OCI-LY7 (cell line): ENCODE measurements around the gene MYO18A.

Source experiments
- EZH2phosphoT487 ChIP-seq: fragments of 200-600 bp; sonication (generic); IDR thresholded peaks from 2 replicates; pipeline ENCODE4 v1.6.1; 2018; ENCODE audit warnings: low read depth, borderline replicate concordance, mild to moderate bottlenecking, mixed run types, antibody characterized with exemption, low read length, moderate library complexity, mixed read lengths
- TF ChIP-seq, protein P1 (sequence below): fragments of 200-600 bp; sonication (generic); conservative IDR thresholded peaks from 2 replicates; pipeline ENCODE4 v1.5.1; 2014; ENCODE audit warnings: mild to moderate bottlenecking, antibody characterized with exemption, low read length, moderate library complexity, mixed read lengths

GRCh38 chr17:29165261-29165660 is 14.9 kb downstream of the MYO18A start:
- TF ChIP-seq, protein P1, sequence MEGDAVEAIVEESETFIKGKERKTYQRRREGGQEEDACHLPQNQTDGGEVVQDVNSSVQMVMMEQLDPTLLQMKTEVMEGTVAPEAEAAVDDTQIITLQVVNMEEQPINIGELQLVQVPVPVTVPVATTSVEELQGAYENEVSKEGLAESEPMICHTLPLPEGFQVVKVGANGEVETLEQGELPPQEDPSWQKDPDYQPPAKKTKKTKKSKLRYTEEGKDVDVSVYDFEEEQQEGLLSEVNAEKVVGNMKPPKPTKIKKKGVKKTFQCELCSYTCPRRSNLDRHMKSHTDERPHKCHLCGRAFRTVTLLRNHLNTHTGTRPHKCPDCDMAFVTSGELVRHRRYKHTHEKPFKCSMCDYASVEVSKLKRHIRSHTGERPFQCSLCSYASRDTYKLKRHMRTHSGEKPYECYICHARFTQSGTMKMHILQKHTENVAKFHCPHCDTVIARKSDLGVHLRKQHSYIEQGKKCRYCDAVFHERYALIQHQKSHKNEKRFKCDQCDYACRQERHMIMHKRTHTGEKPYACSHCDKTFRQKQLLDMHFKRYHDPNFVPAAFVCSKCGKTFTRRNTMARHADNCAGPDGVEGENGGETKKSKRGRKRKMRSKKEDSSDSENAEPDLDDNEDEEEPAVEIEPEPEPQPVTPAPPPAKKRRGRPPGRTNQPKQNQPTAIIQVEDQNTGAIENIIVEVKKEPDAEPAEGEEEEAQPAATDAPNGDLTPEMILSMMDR: no peak
- no peak for TF ChIP-seq EZH2phosphoT487
